Measurements from ENCODE around the gene LLGL1.

LLGL1 gene

DNA sequence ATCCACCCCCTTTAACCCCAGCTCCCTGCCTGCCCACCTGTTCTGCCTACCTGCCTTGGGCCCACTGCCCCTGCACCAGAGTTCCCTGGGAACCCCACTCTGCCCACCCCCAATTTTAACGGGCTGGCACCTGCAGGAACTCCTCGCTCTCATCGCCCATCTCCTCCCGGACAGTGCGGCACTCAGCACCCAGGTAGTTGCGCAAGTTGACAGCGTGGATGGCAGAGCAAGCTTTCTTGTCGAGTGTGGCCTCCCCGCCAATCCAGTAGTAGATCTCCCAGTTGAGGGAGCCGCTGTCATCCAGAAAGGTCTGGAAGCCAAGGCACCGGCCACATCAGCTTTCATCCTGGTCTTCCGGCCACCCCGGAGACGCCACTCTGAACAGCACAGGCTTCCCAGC, 25.3 kb downstream of the LLGL1 start:
- in situ Hi-C loops (cut with HindIII; ENCODE audit: low sequenced_read_pairs) = no loop called here

DNA sequence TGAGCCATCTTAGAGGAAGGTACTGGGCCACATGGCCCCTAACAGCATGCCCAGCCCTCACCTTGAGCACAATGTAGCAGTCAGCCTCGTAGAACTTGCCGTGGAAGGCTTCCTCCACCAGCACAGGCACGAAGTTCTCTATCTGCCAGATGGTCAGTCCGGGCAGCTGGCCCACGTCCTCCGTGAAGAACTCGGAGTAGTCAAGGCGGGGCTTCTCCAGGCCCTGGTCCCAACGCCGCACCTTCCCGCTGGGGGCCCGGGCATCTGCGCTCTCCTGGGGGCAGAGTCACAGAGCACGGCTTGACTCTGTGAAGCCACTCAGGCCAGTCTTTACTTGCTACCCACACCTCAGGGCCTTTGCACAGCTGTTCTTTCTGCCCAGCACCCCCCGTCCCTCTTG, 25.8 kb downstream of the LLGL1 start:
- in situ Hi-C loops (cut with HindIII; ENCODE audit: low sequenced_read_pairs) = no loop called here

DNA sequence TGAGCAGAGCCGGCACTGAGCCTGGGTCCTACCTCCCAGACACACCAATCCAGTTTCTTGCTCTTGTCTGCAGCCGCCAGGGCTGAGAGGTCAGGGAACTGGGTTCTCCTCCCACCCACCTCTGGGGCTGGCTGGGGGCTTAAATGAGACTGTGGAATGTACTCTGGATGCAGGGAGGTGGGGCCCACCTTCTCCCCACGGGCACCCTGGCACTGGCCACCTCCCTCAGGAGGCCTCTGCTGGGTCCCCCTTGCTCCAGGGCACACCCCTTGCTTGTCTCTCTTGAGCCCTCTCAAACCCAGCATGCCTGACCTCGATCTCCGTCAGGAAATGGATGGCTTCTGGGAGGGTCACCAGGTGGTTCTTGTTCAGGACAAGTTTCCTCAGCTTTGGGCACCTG, 26.7 kb downstream of the LLGL1 start:
- in situ Hi-C loops (cut with HindIII; ENCODE audit: low sequenced_read_pairs) = no loop called here

DNA sequence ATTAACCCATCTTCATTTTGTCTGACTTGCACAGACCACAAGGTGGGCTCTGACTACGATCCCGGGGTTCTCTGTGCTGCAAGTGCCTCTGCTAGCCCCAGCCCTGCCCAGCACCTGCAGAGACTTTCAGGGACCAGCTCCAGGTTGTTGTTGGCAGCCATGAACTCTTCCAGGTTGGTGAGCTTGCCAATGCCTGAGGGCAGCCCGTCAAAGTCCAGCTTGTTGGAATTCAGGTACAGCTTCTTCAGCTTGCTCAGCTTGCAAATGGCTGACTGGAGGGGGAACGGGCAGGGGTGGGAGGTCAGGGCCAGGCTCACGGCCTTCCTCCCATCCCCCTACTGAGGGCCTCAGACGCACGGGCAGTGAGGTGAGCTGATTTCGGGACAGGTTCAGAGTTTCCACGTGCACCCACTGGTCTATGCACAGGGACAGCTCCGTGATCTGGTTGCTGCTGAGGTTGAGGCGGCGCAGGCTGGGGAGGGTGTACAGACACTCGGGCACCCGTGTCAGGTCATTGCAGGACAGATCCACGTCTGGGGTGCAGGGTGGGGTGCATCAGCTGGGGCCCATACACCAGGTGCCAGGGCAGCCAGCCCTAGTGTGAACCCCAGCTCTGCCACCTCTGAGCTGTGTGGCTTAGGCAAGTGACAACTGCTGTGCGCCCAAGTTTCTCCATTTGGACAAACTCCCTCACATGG, 27.9 kb downstream of the LLGL1 start:
- in situ Hi-C loops (cut with HindIII; ENCODE audit: low sequenced_read_pairs) = no loop called here

DNA sequence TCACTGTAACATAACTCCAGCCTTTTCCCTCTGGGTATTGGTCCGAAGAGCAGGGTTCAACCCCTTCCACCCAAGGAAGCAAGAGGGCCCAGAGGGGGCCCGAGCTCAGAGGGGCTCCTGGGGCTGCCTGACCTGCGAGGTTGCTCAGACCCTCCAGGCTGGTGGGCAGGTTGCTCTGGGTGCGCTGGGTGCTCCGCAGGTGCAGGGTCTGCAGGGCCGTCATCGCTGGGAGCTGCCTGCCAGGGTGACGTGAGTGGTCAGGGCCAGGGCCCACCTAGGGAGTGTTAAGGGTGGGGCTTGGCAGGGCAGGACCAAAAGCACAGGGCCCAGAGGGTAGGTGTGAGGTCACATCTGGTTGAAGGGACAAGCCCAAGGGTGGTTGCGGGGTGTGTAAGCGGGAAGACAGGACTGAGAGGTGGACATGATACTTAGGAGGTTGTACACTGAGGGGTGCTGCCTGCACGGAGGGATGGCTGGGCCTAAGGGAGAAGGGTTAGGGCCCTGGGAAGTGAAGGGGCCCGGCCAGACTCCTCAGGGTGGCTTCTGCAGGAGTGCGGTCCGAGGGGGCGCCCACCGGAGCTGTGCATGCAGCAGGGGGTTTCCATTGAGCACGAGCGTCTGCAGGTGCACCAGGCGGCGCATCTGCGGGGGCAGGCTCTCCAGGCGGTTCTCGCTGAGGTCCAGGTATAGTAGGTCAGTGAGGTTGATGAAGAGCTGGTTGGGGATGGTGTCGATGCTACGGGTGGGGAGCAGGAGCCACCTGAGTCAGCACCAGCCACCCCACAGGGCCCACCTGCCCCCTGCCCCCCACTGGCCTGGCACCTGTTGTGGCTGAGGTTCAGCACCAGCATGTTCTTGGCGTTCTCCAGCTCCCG, 28.7 kb downstream of the LLGL1 start:
- in situ Hi-C loops (cut with HindIII; ENCODE audit: low sequenced_read_pairs) = no loop called here

DNA sequence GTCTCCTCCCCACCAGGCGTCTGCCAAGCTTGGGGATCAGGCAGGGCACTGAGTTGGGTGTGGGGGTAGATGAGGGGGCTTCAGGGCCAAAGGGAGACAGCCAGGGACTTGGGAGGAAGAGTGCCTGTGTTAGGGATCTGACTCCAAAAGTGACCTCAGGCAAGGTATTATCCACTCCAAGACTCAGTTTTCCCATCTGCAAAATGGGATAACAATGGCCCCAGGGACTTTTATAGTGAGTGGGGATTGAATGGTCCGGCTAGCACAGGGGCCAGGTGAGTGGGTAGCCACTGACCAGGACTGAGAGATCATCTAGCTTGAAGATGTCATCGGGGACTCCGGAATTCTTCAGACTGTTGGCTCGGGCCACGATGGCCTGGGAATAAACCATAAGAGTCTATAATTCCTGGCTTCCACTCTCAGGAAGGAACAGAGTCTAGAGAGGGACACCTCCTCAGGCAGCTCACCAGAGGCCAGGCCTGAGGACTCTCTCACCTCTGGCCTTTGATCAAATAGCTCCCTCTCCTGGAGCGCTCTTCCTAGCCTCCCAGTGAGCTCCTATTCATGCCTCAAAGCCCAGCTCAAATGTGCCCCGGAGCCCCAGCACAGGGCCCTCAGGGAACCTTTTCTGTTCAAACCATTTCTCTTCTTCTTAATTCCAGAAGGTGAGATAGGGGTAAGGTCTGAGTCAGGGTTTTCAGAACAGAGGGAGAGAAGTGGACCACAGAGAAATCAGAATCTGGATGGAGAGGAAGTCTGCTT, 29.6 kb downstream of the LLGL1 start:
- in situ Hi-C loops (cut with HindIII; ENCODE audit: low sequenced_read_pairs) = no loop called here

DNA sequence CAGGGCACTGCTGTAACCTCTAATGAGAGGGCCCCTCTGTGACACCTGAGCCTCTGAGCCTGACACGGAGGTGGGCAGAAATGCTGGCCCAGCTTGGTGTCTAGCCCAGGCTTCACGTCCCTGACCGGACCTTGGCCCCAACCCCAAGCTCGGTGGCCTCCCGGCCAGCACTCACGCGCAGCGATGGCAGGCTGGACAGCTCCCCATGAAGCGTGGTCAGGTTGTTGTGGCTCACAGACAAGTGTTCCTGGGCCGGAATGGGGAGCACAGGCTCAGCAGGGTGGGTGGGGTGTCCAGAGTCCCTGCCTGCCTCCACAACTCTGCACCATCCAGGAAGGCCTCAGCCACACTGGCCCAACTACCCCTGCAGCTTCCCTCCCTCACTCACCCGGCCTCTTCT, 30.9 kb downstream of the LLGL1 start:
- in situ Hi-C loops (cut with HindIII; ENCODE audit: low sequenced_read_pairs) = no loop called here

DNA sequence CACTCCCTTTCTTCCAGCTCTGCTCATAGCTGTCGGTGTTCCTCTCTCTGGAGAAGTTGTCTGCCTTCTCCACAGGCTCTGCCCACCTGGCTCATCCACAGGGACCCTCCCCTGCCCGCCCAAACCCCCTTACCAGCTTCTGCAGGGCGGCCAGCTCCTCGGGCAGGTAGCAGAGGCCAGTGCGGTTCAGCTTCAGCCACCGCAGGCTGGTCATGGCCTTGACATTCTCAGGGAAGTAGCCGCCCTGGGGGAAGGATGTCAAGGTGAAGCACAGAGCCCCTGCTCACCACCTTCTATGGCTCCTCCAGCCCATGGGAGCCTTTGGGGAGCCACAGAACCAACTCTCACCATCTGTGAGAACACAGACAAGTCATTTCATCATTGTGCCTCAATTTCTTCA, 31.3 kb downstream of the LLGL1 start:
- in situ Hi-C loops (cut with HindIII; ENCODE audit: low sequenced_read_pairs) = no loop called here

DNA sequence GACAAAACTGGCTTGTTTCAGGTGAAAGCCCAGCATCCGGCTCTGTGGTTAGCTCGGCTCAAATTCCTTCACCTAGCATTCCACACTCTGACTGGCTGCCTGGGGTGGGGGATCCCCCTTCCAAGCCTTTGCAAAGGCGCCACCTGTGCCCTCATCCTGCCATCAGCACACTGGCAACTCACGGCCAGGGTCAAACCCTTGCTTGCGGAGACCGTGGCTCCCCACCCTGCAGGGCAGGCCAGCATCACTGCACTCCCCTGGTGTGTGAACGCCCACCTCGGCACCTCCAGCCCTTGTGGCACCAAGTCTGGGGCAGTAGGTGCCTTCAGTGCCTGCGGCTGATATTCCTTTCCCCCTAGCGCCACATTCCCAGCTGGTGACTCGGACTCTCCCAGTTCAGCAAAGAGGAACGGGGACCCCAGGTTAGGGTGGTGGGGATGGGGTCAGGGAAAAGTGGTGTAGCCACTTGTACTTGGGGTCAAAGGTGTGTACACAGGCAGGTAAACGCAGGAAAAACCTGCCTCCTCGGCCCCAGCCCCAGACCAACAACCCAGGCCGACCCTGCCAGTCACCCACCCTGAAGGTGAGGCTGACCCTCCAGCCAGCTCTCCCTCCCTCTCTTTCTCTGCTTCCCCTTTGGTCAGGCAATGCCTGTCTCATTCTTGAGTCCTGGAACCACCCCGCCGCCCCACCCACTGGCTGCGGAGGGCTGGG, 32.0 kb downstream of the LLGL1 start:
- in situ Hi-C loops (cut with HindIII; ENCODE audit: low sequenced_read_pairs) = no loop called here

DNA sequence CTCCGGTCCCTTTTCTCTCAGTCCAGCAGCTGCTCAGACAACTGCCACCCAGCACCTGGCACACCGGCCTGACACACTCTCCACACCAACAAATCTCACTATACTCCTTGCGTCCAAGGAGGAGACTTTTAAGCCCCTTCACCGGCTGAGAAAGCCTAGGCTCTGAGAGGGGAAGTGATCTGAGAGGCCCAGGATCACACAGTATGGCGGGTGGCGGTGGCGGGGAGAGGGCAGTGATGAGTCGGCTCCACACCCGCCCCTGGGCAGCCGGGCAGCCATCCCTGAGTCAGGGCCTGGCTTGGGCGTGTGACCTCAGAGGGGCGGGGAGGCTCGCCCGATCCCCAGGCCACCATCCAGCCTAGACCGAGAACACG, 32.5 kb downstream of the LLGL1 start:
- in situ Hi-C loops (cut with HindIII; ENCODE audit: low sequenced_read_pairs) = no loop called here

DNA sequence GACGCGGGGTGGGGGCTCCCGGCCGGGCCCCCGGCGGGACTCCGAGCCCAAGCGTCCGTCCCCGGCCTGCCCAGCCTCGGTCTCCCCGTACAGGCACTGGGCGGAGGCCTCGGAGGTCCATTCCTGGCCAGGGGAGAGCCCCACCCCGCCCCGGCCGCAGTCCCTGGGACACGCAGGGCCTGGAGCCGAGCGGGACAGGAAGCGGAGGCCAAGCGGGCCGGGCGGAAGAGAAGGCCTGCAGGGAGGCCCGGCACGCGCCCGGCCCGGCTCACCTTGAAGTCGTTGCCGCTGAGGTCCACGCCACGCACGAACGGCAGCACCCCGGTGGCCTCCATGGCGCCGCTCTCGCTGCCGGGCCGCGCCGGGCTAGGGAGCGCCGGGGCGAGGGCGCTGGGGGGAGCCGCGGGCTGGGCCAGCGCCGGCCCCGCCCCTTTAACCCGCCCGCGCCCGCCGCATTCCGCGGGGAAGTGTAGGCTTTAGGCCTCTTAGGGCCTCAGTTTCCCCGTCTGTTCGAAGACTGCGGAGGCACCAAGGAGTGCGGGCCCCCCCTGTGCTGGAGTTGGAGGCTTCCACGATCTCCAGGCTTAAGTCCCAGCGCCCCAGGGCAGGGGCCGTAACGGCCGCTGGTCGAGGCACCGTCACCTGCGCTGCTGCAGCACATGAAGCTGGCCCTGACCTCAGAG, 33.1 kb downstream of the LLGL1 start, which contains the start of gene FLII:
Gene FLII, minus strand, starts transcription at position 383 of the 683 bp plus-strand sequence. Its CDS starts 48 bp downstream, at position 335.
- in situ Hi-C loops (cut with HindIII; ENCODE audit: low sequenced_read_pairs) = no loop called here

DNA sequence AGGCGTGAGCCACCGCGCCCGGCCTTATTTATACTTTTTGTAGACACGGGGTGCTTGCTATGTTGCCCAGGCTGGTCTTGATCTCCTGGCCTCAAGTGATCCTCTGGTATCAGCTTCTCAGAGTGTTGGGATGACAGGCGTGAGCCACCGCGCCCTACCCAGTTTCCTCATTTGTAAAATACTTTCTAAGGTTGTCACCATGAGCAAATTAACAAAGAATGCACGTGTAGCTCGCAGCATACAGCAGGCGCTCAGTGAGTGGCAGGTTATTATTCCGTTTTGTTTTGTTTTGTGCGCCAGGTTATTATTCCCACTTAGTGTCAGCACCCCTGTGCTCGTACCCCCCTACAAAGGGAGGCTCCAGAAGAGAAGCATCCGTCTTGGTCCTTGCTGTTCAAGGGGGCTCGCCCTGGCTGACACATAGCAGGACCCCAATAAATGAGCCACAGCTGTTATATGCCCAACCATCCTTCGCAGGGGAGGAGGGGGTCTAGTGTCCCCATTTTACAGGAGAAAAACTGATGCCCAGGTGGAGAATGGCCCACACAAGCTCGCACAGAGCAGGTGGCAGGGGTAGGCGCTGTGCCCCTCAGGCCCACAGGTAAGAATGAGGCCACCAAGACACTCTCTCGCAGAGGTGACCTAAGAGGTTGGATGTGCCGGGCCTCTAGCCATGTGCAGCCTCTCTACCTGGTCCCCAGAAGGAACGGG, 34.3 kb downstream of the LLGL1 start:
- in situ Hi-C loops (cut with HindIII; ENCODE audit: low sequenced_read_pairs) = no loop called here

DNA sequence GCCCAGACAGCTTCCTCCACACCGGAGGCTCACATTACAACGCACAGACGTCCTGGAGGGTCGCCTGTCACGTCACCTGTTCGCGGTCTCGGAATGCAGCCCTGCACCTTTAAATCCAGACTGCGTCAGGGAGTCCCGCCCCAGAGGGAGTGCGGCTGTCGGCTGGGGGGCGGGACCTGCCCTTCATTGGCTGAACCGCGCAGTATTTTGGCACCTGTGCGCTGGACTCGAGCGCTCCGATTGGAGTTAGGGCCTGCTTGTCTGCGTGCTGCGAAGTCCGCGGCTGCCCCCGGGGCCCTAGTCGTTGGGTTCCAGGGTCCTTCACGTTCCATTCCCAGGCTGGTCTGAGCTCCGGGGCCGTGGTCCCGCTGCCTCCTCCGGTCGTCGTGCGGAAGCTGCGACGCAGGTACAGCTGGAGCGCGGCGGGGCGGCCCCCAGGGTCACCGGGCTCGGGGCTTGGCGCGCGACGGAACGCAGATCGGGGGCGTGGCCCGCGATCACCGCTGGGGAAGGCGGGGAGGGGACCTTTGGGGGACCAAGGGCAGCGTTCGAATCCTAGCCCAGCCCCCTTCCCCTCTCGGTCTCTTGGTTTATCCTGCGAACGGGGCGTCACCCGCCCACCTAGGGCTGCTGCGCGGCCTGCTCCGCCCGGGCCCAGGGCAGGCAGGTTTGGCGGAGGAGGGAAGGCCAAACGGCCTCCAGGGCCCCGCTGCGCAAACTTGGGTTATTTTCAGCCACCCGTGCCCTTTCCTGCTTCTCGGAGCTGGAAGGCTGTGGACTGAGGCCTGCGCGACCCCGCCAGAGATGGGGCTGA, 35.1 kb downstream of the LLGL1 start, which contains the start of gene MIEF2:
Gene MIEF2, plus strand, starts transcription at position 331 of the 814 bp plus-strand sequence. CDS start 2,059 bp downstream, outside the sequence.
- in situ Hi-C loops (cut with HindIII; ENCODE audit: low sequenced_read_pairs) = no loop called here

DNA sequence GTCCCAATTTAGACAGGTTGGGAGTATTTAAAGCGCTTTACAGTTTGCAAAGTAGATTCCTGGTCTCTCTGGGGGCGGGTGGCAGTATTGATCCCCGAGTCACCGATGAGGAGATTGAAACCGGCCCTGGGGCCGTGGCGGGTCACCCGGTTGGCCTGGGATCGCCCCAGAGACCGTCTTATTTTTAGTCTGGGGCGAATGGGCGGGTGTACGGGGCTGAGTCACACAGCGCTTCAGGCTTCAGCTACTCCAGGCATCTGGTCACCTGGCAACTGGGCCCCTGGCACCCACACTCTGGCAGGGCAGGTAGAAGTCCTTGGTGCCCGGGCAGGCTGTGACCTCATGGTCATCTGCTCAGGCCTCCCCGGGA, 35.7 kb downstream of the LLGL1 start:
- in situ Hi-C loops (cut with HindIII; ENCODE audit: low sequenced_read_pairs) = no loop called here

DNA sequence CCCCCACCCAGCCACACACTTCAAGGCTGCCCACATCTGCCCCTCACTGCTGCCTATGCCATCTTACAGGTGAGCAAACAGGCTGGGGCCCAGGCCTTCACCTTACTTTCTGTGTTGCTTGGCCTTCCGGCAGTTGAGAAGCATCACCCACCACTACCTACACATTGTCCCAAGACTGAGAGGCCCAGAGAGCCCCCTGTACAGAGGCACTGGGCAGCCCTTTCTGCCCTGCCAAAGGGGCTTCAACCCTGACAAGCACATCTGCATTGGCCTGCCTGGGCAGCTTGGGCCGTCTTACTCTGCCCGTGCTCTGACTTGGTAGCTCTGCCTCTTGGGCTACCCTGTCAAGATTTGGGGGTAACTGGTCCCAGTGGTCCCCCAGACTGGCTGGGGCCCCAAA, 36.2 kb downstream of the LLGL1 start:
- in situ Hi-C loops (cut with HindIII; ENCODE audit: low sequenced_read_pairs) = no loop called here

DNA sequence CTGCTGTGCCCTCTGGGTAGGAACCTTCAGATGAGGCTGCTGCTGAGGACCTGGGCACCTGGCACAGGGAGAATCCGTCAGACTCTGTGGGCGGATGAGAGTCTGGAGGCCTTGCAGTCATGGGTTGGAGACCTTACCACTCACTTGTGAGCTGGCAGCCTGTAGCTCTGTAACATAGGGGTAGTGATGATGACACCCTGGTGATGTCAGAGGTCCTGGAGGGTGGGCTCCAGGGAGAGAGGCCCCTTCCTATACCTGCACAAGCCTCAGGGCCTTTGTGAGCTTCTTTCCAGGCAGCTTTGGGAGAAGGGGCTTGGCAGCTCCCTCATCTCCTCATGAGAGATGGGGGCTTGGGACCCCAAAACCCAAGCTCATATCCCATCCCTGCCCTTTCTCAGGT, 36.7 kb downstream of the LLGL1 start:
- in situ Hi-C loops (cut with HindIII; ENCODE audit: low sequenced_read_pairs) = no loop called here

DNA sequence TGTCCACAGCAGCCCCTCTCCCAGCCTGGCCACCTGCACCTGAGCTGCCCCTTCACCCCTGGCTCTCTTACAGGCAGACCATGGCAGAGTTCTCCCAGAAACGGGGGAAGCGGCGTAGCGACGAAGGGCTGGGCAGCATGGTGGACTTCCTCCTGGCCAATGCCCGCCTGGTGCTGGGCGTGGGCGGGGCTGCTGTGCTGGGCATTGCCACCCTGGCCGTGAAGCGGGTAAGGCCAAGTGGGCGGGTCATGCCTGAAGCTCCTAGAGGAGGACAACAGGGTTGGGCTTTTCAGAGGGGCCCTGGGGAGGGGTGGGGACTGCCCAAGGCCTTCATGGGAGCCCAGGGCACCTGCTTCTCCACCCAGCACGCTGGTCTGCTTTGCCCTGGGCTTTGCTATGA, 37.2 kb downstream of the LLGL1 start:
- in situ Hi-C loops (cut with HindIII; ENCODE audit: low sequenced_read_pairs) = no loop called here

DNA sequence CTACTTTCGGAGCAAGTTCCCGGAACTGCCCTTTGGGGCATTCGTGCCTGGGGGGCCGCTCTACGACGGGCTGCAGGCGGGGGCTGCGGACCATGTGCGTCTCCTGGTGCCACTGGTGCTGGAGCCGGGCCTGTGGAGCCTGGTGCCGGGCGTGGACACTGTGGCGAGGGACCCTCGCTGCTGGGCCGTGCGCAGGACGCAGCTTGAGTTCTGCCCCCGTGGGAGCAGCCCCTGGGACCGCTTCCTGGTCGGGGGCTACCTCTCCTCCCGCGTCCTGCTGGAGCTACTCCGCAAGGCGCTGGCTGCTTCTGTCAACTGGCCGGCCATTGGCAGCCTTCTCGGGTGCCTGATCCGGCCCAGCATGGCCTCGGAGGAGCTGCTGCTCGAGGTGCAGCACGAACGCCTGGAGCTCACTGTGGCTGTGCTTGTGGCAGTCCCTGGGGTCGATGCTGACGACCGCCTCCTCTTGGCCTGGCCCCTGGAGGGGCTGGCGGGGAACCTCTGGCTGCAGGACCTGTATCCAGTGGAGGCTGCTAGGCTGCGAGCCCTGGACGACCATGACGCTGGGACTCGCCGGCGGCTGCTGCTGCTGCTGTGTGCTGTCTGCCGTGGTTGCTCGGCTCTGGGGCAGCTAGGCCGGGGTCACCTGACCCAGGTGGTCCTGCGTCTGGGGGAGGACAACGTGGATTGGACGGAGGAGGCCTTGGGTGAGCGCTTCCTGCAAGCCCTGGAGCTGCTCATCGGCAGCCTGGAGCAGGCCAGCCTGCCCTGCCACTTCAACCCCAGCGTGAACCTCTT, 38.6 kb downstream of the LLGL1 start:
- in situ Hi-C loops (cut with HindIII; ENCODE audit: low sequenced_read_pairs) = no loop called here
